ENCODE measurements around the gene ARF1. TPM values are rescaled to one million over a fixed set of nuclear protein-coding genes. Genes with fewer than 3 reads are reported as not detected.

The ARF1 gene
- total RNA-seq: 100 to 1,000 TPM; 378 to 457 (median 410) TPM

DNA sequence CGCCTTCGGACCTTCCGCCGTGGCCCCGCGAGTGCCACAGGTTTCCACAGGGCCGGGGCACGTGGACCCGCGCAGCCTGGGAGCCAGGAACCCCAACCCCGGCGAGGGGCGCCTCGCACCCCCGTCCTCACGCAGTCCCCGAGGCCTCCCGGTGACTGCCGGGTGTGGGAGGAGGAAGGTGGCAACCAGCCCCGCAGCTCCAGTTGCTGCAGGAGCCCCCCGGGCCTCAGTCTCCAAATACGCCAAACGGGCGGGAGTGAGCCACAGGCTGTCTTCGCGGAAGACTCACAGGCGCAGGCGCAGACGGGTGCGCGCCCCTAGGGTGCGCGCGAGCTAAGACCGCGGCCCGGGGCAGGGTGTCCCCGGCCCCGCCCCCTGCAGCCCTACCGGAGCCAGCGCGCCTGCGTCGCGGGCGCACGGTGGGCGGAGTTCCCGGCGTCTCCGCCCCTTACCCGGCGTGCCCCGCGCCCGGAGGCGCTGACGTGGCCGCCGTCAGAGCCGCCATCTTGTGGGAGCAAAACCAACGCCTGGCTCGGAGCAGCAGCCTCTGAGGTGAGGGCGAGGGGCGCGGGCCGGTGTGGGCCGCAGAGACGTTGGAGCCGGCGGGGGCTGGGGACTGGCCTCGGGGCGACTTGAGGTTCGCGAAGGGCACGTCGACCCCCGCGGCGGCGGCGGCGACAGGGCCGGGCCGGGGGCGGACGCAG, at the start of gene ARF1:
TSS of gene ARF1 (plus strand) at position 495 of the 704 bp plus-strand sequence. CDS start 14,407 bp downstream, outside the sequence.
- Histone ChIP-seq H3K4me3 (replicated peaks in 1 of 3) (peak within 1 kb of the TSS; percentile 97 to 100 (median 100)), H3K27me3 (no peaks in the 10 kb centered on the region), H3K27ac (peak within 1 kb of the TSS; percentile 98 to 99 (median 99)), H3K9me3 (no peaks in the 10 kb centered on the region), H3K4me1 (peaks cover 44 to 52% of the 10 kb centered on the region in 2 donors), H3K36me3 (no peaks in the 10 kb centered on the region)
- intact Hi-C loops (cut with DNase I): loop anchor here (2.0 to 5.0 kb wide), 2 partner anchors 20 to 135 kb away; partner anchors contain the start of genes C1orf35 and WNT9A
- TF ChIP-seq POLR2A (IDR thresholded peaks at IDR 0.05) (peak; percentile 85 to 95), CTCF (IDR thresholded peaks at IDR 0.05) (peak in 1 of 6 experiments; percentile 18)
- 0% methylated on average over 2 to 10 of the region's 87 CpGs for WGBS, 2 donors
- peak; percentile 90 to 91 for DNase-seq

- no peak overlapping the region for H3K4me3 ChIP-seq (replicated peaks in 1 of 3)
- peaks cover 0 to 6% of the 10 kb centered on the region in 2 donors for H3K4me1 ChIP-seq
- WGBS, 2 donors: 89 to 96% methylated on average over 2 of the region's 2 CpGs
- TF ChIP-seq CTCF (IDR thresholded peaks at IDR 0.05): no peak
- no peak for TF ChIP-seq POLR2A (IDR thresholded peaks at IDR 0.05)
- H3K36me3 ChIP-seq: no peaks in the 10 kb centered on the region
- no peak overlapping the region for H3K27ac ChIP-seq
- no peak for DNase-seq
- intact Hi-C loops (cut with DNase I): no loop called here
- H3K27me3 ChIP-seq: no peaks in the 10 kb centered on the region
- H3K9me3 ChIP-seq: no peaks in the 10 kb centered on the region
These were observed 49.1 kb upstream of the ARF1 start for GRCh38 chr1:228033376-228033775.

GRCh38 chr1:228034954-228035837, 47.3 kb upstream of the ARF1 start:
- TF ChIP-seq POLR2A (IDR thresholded peaks at IDR 0.05) (no peak), CTCF (IDR thresholded peaks at IDR 0.05) (no peak)
- no peaks in the 10 kb centered on the region for H3K36me3 ChIP-seq
- peaks cover 0 to 6% of the 10 kb centered on the region in 2 donors for H3K4me1 ChIP-seq
- H3K27me3 ChIP-seq: no peaks in the 10 kb centered on the region
- intact Hi-C loops (cut with DNase I): no loop called here
- no peak overlapping the region for H3K27ac ChIP-seq
- H3K9me3 ChIP-seq: no peaks in the 10 kb centered on the region
- DNase-seq: no peak
- no peak overlapping the region for H3K4me3 ChIP-seq (replicated peaks in 1 of 3)
- WGBS, 2 donors: 92 to 94% methylated on average over 11 to 16 of the region's 16 CpGs

- no peak overlapping the region for H3K4me3 ChIP-seq (replicated peaks in 1 of 3)
- 87 to 100% methylated on average over 2 to 5 of the region's 5 CpGs for WGBS, 2 donors
- no peak overlapping the region for H3K27ac ChIP-seq
- H3K27me3 ChIP-seq: no peaks in the 10 kb centered on the region
- peaks cover 0 to 6% of the 10 kb centered on the region in 2 donors for H3K4me1 ChIP-seq
- DNase-seq: no peak
- no peaks in the 10 kb centered on the region for H3K9me3 ChIP-seq
- intact Hi-C loops (cut with DNase I): no loop called here
- H3K36me3 ChIP-seq: no peaks in the 10 kb centered on the region
- no peak for TF ChIP-seq CTCF (IDR thresholded peaks at IDR 0.05)
- no peak for TF ChIP-seq POLR2A (IDR thresholded peaks at IDR 0.05)
These were observed 46.7 kb upstream of the ARF1 start for GRCh38 chr1:228035844-228036243.
